NCI-H1694 (cell line): ENCODE results near the gene HOXD9.

ENCODE experiments used
- DNase-seq: peaks from one replicate; lab custom pipeline; 2025; lab: John Stamatoyannopoulos, UW

HOXD9 gene

DNA sequence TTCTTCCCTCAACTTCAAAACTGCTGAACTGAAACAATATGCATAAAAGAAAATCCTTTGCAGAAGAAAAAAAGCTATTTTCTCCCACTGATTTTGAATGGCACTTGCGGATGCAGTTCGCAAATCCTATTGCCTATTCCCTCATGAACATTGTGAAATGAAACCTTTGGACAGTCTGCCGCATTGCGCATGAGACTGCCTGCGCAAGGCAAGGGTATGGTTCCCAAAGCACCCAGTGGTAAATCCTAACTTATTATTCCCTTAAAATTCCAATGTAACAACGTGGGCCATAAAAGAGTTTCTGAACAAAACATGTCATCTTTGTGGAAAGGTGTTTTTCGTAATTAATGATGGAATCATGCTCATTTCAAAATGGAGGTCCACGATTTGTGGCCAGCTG lies 15.4 kb downstream of the HOXD9 start:
- no peak for DNase-seq

- DNase-seq, result no peak
Measured at GRCh38 chr2:176138526-176138922, 16.0 kb downstream of the HOXD9 start.

- DNase-seq, result no peak
Measured at GRCh38 chr2:176138923-176139660, 16.6 kb downstream of the HOXD9 start.

DNA sequence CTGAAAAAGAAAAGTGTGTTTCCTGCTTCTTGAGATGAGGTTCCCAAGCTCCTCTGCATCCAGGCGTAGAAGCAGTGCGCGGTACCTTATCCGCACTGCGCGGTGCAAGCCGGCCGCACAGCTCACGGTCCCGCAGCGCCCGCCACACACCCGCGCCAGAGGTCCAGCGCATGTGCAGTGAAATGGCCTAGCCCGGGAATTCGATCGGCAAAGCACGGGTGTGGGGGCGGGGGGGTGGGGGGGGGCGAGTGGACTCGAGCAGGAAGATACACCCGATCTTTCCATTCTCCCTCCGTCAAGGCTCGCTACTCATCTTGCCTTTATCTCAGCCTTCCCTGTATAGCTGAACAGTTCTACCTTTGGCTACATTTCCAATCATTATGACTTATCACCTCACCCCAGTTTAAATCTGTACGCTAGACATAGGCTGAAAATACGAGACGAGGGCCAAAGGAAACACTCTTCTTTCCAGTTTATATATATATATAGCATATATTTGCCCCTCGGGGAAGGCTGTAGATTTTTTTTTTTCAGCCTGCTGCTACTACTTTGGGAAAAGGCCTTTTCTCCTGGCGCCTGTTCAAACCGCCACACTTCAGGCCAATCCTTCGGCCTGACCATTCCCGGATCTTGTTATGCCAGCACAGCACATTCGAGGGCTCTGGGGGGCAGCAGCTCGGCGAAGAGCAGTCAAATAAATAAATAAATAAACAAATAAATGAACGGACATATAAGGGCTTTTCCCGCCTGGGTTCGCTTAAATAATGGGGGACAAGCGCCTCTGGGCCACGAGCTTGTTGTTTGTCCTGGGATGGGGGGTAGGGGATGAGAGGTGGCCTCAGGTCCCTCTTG lies 17.4 kb downstream of the HOXD9 start:
- DNase-seq, result no peak

DNA sequence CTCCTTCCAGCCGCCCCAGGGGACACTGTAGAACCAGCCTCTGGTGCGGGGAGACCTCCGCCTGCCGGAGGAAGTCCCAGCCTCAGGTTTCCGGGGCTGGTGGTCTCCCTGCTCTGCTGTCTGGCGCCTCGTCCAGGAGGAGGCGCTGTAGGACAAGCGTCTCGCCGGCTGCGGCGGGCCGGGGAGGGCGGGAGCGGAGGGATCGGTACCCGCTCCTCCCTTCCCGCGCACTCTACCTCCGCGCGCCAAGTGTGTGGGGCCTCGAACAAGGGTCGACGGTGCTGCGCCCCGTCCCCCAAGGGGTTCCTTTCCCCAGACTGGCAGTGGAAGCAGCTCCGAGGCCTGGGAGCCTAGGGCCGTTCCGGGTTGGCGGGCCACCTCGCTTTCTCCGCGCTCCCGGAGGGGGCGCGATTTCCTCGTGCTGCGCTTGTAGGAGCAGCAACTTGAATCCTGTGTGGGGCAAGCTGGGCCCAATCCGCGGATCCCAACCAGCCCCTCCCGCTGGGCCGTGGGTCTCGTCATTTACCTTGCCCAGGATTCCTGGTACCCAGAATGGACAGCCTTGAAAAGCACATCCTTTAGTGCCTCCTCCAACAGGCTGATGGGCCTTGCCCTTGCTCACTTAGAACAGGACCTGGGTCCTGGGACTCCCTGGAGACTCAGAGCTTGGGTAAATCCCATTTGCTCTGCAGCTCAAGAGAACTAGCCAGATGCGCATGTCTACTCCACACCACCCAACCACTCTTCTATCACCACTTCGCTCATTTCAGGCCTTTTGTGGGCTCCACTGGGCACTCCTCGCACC lies 18.2 kb downstream of the HOXD9 start:
- DNase-seq, result peak; percentile 64

DNA sequence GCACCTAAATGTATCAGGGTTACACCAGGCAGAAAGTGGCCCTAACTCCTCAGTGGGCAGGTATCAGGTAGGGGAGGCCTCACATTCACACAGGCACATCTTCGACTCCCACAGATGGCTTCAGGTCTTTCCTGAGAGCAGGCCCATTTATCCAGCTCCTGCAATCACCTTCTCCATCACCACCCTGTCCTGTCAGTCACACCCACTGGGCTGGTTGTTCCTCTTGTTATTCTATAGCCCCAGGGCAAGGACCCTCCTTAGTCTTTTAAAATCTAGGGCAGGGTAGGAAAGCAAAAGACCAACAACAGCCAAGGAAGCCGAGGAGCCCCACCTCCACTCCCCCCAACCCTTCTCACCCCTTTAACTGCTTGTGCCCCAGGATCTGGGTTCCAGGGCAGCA lies 19.8 kb downstream of the HOXD9 start:
- DNase-seq, result no peak

DNA sequence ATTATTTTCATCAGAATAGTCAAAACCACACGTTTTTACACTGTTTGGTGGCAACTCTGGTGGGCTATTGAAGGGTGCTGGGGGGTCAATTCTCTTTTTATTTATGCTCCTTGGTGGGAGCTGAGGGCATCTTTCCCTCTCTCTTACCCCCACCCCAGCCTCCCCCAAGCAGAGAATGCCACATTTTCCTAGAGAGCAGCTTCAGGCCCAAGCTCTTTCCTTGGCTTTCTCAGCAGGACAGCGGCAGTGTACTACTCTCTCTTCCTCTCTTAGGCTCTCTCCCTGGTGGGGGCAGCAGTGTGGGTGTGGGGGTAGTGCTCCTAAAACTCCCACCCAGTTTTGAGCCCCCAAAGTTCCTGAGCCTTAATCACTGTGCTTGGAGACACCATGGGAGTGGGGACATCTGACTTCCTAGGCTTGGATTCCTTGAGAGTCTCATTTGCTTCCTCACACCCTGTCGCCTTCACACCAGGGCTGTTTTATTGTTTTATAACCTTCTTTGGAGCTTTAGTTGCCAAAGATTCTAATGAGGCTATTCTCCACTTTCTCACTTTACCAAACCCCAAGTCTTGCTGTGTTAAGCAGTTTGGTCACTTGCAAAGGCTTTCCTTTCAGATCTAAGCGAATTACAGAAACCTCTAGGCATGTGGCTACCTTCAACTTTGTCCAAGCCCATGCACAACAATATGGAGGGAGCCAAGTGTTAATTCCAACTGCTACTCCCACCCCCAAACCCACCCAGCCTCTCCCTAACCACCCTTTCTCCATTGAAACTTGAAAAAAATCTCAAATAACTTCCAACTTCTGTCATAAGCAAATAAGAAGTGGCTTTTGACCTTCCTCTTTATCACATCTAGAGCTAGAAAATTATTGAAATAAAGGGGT lies 22.8 kb downstream of the HOXD9 start:
- no peak for DNase-seq

DNA sequence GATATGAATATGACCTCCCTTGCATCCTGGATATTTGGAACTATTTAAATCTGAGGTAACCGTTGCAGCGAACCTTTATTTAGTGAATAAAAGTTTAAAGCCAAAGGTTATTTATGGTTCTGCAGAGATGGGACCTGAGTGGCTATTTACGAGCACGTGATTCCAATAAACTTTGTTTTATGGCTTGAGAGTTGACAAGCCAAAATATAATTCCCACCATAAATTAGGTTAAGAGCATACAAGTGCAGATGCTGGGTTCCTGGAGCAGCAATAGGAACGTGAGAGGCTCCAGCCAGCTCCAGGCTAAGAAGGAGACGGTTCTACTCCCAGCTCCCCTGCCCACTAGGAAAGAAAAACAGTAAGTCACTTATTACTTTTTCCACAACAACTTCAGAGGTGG lies 23.6 kb downstream of the HOXD9 start:
- DNase-seq, result no peak

GRCh38 chr2:176146645-176147044 lies 24.1 kb downstream of the HOXD9 start:
- DNase-seq, result no peak

- no peak for DNase-seq
Measured at GRCh38 chr2:176147210-176147799, 24.8 kb downstream of the HOXD9 start.

DNA sequence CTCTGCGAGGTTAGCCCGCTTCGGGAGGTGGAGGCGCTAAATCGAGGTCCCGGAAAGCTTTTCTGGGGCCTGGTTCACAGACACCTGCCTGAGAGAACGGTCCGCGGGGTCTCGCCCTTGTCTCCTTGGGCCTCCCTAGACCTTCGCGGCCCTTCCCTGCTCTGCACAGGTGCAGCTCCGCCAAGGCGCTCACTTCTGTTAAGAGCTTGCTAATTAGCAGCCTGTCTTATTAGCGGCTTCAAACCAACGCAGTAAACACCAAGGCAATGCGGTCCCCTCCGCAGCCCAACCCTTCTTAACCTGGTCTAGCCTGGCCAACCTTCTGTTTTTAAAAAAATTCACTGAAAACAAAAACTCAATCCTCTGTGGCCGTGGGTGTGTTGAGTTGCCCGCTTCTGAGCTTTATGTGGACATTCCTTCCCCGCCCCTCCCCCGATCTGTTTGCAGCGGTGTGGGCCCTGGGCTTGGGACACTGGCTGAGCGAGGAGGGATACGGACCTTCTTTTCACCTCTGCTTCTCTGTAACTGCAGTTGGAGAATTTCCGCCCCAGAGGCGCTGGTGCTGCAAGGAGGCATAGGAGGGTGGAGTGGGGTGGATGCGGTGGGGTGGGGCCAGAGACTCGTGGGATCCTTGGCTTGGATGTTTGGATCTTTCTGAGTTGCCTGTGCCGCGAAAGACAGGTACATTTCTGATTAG lies 25.4 kb downstream of the HOXD9 start:
- DNase-seq, result no peak

- no peak for DNase-seq
Measured at GRCh38 chr2:176148751-176149421, 26.4 kb downstream of the HOXD9 start.

DNA sequence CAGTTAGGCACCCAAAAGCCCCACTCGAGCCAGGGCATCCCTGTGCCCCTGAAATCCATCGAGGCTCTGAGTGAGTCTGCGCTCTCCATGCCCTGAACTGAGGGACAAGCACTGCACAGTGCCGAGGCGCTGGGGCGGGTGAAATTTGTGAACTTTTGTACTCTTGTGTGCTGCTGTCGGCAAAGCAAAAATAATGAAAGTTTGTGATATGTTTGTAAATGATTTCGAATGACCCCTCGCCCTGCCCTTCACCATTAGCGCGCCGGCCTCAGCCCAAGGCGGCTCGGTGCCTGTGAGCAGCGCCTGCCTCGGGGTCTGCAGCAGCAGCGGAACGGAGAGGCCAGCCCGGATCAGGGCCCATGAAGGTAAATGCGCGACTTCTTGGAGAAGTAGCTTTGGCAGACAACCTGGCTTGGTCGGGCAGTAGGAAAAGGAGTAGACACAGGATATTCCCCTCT lies 27.0 kb downstream of the HOXD9 start:
- DNase-seq, result no peak

GRCh38 chr2:176149939-176150583 lies 27.5 kb downstream of the HOXD9 start:
- DNase-seq, result no peak

DNA sequence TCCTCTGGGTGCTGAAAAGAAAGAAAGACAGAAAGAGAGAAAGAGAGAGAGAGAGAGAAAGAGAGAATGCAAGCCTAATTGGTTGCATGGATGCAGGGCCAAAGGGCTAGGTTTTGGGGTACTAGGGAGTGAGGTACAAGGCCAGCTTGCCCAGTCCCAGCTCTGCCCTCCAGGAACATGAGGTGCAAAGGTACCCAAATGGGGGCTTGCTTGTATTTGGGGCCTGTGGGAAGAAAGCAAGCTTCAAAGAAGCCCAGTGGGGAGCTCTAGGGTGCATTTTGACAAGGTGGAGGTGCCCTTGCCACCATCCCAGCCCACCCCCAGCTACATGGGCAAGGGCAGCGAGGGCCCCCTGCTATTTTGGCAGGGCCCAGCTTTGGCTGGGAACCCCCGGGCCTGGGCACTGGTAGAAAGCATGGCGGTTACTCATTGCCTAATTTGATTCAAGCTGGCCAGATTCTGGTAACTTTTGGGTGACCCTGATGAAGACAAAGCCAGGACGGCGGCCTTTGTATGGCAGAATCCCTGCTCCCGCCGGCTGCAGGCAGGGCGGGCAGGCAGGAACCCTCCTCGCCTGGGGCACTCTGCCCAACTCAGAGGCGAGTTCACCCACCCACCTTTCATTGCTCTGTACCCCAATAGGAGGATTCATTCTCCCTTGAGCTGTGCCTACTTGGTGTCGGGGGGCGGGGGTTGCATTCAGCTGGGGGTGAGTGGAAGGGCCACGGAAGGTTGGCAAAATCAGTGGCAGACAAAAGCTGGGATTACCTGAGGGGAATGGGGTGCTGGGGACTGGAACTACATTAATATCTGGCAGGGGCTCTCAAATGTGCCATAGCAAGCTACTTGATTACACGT lies 28.3 kb downstream of the HOXD9 start:
- DNase-seq, result no peak

- no peak for DNase-seq
Measured at GRCh38 chr2:176151442-176152287, 29.1 kb downstream of the HOXD9 start, which contains the start of gene HOXD4. Gene HOXD4 (plus strand): TSS chr2:176151550. CDS start chr2:176151634, 84 bp downstream.
